HG02642 (cell line): Measurements from ENCODE around the gene ZNF428.

ENCODE experiments used
- ATAC-seq: cut with Tn5 transposase; IDR thresholded peaks from one replicate; pipeline ENCODE4 v1.9.1; 2021; ENCODE audit warnings: mild to moderate bottlenecking; ENCODE audit not compliant: unreplicated experiment, poor library complexity

Gene ZNF428

GRCh38 chr19:43570174-43570791 is 49.1 kb downstream of the ZNF428 start:
- no peak for ATAC-seq

DNA sequence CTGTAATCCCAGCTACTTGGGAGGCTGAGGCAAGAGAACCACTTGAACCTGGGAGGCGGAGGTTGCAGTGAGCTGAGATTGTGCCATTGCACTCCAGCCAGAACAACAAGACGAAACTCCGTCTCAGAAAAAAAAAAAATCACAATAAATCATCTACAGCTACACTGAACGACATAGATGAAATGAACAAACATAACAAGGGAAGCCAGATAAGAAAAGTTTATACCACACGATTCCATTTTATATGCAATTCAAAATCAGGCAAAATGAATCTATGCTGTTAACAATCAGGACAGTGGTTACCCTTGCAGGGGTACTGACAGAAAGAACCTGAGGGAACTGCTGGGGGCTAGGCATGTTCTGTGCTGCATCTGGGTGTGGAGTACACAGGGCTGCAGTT is 49.8 kb downstream of the ZNF428 start:
- ATAC-seq: no peak

DNA sequence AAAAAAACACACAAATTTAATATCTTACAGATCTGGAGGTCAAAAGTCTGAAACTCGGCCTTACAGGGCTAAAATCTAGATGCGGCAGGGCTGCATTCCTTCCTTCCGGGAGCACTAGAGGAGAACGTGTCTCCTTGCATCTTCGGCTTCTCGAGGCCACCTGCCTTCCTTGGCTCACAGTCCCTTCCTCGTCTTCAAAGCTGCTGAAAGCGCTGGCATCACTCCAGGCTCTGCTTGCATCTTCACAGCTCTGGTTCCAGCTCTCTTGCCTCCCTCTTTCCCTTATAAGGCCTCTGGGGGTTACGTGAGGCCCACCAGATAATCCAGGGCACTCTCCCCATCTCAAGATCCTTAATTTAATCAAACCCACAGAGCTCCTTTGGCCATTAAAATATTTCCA is 54.6 kb downstream of the ZNF428 start:
- no peak for ATAC-seq

DNA sequence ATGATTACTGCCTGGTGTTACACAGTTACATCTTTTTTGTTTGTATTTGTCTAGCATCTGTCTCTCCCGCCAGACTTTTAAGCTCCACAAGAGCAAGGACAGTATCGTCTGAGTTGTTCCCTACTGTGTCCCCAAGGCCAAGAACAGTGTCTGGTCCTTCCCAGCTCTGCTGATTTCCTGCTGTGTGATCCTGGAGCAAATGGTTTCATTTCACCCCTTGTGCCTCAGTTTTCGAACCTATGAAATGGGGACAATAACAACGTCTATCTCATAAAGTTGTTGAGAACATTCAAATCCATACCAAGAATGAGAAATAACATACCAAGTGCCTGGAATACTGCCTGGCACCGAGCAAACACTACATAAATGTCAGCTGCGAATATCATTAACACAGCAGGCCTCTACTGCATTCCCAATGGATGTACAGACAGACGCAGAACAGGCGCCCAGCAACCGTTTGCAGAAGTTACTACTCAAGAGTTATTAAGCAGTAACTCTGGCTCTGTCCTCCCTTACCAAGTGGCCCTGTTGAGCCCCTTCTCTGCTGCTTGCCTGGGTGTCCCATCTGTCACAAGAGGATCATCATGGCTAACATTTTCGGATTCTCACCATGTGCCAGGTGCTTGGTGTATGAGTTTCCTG is 55.5 kb downstream of the ZNF428 start:
- no peak for ATAC-seq

DNA sequence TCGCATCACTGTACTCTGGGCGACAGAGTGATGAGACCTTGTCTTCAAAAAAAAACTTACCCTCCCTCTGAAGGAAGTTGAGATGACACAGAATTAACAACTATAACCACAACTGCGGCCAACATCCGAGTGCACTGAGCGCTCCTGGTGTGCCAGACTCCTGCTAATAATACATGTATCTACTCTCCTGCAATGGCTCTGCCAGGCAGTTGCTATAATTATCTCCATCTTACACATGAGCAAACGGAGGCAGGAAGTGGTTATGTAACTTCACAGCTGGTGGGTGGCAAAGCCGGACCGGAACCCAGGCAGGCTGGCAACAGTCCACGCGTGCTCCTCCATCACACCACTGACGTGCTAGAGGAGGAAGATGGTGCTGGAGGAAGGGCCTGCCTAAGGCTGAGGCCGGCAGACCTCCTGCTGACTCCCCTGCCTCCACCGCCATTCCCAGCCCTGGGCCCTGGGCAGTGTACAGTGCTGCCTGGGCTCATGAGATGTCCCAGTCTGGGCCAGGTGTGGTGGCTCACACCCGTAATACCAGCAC is 56.7 kb downstream of the ZNF428 start:
- peak; percentile 76 for ATAC-seq

DNA sequence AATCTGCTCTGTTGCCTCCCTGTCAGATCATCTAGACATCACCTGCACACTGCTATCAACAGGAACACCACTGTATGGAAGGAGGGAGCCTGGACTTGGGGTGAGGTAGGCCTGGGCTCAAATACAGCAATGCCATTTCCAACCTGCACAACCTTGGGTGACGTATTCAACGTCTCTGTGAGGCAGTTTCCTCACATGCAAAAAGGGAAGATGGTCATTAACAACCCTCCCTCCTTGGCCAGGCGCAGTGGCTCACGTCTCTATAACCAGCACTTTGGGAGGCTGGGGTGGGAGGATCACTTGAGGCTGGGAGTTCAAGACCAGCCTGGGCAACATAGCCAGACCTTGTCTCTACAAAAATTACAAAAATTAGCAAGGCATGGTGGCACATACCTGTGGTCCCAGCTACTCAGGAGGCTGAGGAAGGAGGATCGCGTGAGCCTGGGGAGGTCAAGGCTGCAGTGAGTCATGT is 57.2 kb downstream of the ZNF428 start:
- ATAC-seq: no peak

DNA sequence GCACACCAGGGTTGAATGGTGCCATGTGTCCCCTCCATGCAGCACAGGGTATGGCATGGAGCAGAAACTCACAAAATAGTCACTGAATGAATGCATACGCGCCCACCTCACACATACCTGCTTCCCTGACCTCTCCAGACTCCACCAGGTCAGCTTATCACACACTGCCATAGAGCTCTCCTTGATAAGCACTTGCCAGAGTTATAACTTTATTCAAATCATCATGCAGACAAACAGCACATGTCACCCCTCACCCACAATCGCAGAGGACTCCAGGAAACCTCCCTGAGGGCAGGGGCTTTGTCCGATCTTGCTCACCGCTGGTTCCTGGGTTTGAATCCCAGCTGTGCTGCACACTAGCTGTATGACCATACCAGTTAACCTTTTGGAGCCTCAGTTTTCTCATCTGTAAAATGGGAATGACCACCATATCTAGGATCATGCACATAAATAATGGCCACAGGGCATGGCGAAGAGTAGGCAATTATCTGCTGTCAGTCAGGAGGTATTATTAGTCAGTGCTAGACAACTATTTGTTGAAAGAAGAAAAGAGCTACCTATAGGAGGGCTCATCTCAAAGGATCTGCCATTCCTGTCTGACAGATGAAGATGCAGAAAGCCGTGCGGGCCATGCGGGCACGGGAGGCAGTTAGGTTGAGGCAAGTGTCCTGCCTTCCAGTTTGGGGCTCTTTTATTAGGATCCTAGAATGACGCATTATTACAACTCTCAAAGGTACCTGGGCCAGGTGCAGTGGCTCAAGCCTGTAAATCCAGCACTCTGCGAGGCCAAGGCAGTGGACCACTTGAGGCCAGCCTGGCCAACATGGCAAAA is 58.1 kb downstream of the ZNF428 start:
- ATAC-seq: no peak

GRCh38 chr19:43560687-43561086 is 58.7 kb downstream of the ZNF428 start:
- no peak for ATAC-seq
